Activated naive CD4-positive, alpha-beta T cell treated with anti-CD3 and anti-CD28 coated beads, Interleukin-2, amount 10 ng/mL, durations not matched to agents 7 days and 5 days (primary cell): ENCODE results near the gene GPR62.
"Not testable (repeated sequence)": the region's sequence is repeated elsewhere in the genome, so short reads cannot be mapped to it uniquely, and the experiment has no call there.

ENCODE experiments used
- CTCF ChIA-PET: fragments of 350-600 bp; sonication (Branson Sonifier 250); formaldehyde crosslinking; loops from one replicate; lab custom pipeline; 2021; ENCODE audit warnings: antibody characterized with exemption; lab: Charles Lee
- DNase-seq: peaks from one replicate; pipeline ENCODE4 v3.0.0-alpha.2; 2020
- H3K27ac Mint-ChIP-seq: one replicate; pipeline ENCODE4 v1.8.0; 2021; ENCODE audit warnings: mild to moderate bottlenecking, moderate library complexity, mixed read lengths
- H3K27me3 Mint-ChIP-seq: one replicate; pipeline ENCODE4 v1.8.0; 2021; ENCODE audit warnings: mild to moderate bottlenecking, mixed read lengths
- H3K36me3 Mint-ChIP-seq: one replicate; pipeline ENCODE4 v1.8.0; 2021; ENCODE audit warnings: mixed read lengths
- H3K4me1 Mint-ChIP-seq: one replicate; pipeline ENCODE4 v1.8.0; 2021; ENCODE audit warnings: mixed read lengths
- H3K4me3 Mint-ChIP-seq: one replicate; pipeline ENCODE4 v1.8.0; 2021; ENCODE audit warnings: mild to moderate bottlenecking, moderate library complexity, mixed read lengths
- H3K9me3 Mint-ChIP-seq: one replicate; pipeline ENCODE4 v1.8.0; 2021; ENCODE audit warnings: mixed read lengths

The GPR62 gene

GRCh38 chr3:51993657-51994056, 38.5 kb downstream of the GPR62 start:
- H3K4me3 Mint-ChIP-seq, result peak overlapping the region; percentile 100
- H3K36me3 Mint-ChIP-seq, result peaks cover 44% of the 10 kb centered on the region
- H3K27me3 Mint-ChIP-seq, result peaks cover 22% of the 10 kb centered on the region
- DNase-seq, H3K27ac Mint-ChIP-seq, H3K9me3 Mint-ChIP-seq, CTCF ChIA-PET: not testable (repeated sequence)
- H3K4me1 Mint-ChIP-seq, result peaks cover 44% of the 10 kb centered on the region

- Mint-ChIP-seq H3K36me3 (peaks cover 44% of the 10 kb centered on the region), H3K27ac (peak overlapping the region; percentile 99), H3K27me3 (peaks cover 27% of the 10 kb centered on the region), H3K4me3 (peak overlapping the region; percentile 100), H3K9me3 (no peaks in the 10 kb centered on the region), H3K4me1 (peaks cover 44% of the 10 kb centered on the region)
- CTCF ChIA-PET, result interaction anchor here (0.8 to 2.0 kb wide), 3 partner anchors 11 to 151 kb away, joined by 3 to 8 read pairs (median 3); partner anchors contain the start of genes ACY1 and PARP3
- DNase-seq, result no peak
Observed at GRCh38 chr3:51994530-51994929, 39.3 kb downstream of the GPR62 start.

GRCh38 chr3:51995346-51996163, 40.4 kb downstream of the GPR62 start, which contains the start of gene RPL29:
Gene RPL29 (minus strand): TSS chr3:51995895. CDS start chr3:51995461, 434 bp downstream.
- H3K4me3 Mint-ChIP-seq, result peak within 1 kb of the TSS; percentile 100
- CTCF ChIA-PET, result interaction anchor here (0.8 to 2.0 kb wide), 8 partner anchors 13 to 225 kb away, joined by 3 to 8 read pairs (median 3); partner anchors contain the start of genes ABHD14B and PARP3
- peak; percentile 95 for DNase-seq
- peaks cover 44% of the 10 kb centered on the region for H3K4me1 Mint-ChIP-seq
- H3K27me3 Mint-ChIP-seq, result peaks cover 34% of the 10 kb centered on the region
- peak within 1 kb of the TSS; percentile 99 for H3K27ac Mint-ChIP-seq
- H3K9me3 Mint-ChIP-seq, result no peaks in the 10 kb centered on the region
- peaks cover 44% of the 10 kb centered on the region for H3K36me3 Mint-ChIP-seq

GRCh38 chr3:51997172-51997571, 42.0 kb downstream of the GPR62 start:
- no peak for DNase-seq
- CTCF ChIA-PET, result no interaction called here
- H3K4me1 Mint-ChIP-seq, result peaks cover 46% of the 10 kb centered on the region
- peaks cover 37% of the 10 kb centered on the region for H3K36me3 Mint-ChIP-seq
- H3K9me3 Mint-ChIP-seq, result no peaks in the 10 kb centered on the region
- H3K27ac Mint-ChIP-seq, result no peak overlapping the region
- peaks cover 44% of the 10 kb centered on the region for H3K27me3 Mint-ChIP-seq
- H3K4me3 Mint-ChIP-seq, result no peak overlapping the region

- Mint-ChIP-seq H3K4me1 (peaks cover 37% of the 10 kb centered on the region), H3K27ac (no peak overlapping the region), H3K4me3 (no peak overlapping the region), H3K9me3 (no peaks in the 10 kb centered on the region), H3K36me3 (peaks cover 28% of the 10 kb centered on the region), H3K27me3 (peaks cover 53% of the 10 kb centered on the region)
- CTCF ChIA-PET, result interaction anchor here (0.7 to 1.2 kb wide), 2 partner anchors 56 to 149 kb away, joined by 3 to 4 read pairs; no protein-coding TSS in a partner anchor
- no peak for DNase-seq
Observed at GRCh38 chr3:51997935-51998596, 42.9 kb downstream of the GPR62 start.

GRCh38 chr3:51998774-51999173, 43.6 kb downstream of the GPR62 start:
- Mint-ChIP-seq H3K36me3 (peaks cover 22% of the 10 kb centered on the region), H3K27ac (no peak overlapping the region), H3K4me3 (no peak overlapping the region), H3K4me1 (peaks cover 33% of the 10 kb centered on the region), H3K9me3 (no peaks in the 10 kb centered on the region), H3K27me3 (peaks cover 60% of the 10 kb centered on the region)
- CTCF ChIA-PET, result interaction anchor here (1.2 kb wide), 2 partner anchors 54 to 55 kb away, joined by 3 to 4 read pairs; no protein-coding TSS in a partner anchor
- DNase-seq, result no peak

- Mint-ChIP-seq H3K36me3 (peaks cover 11% of the 10 kb centered on the region), H3K27me3 (peaks cover 64% of the 10 kb centered on the region), H3K4me1 (peaks cover 22% of the 10 kb centered on the region), H3K27ac (no peak overlapping the region), H3K4me3 (no peak overlapping the region), H3K9me3 (no peaks in the 10 kb centered on the region)
- CTCF ChIA-PET, result interaction anchor here (2.5 to 8.7 kb wide), 5 partner anchors 15 to 145 kb away, joined by 5 to 135 read pairs (median 62); no protein-coding TSS in a partner anchor
- no peak for DNase-seq
Observed at GRCh38 chr3:51999846-52000245, 44.7 kb downstream of the GPR62 start.

- DNase-seq, result peak; percentile 92
- Mint-ChIP-seq H3K27me3 (peaks cover 72% of the 10 kb centered on the region), H3K9me3 (no peaks in the 10 kb centered on the region), H3K4me3 (no peak overlapping the region), H3K36me3 (no peaks in the 10 kb centered on the region), H3K27ac (no peak overlapping the region), H3K4me1 (peaks cover 25% of the 10 kb centered on the region)
- CTCF ChIA-PET, result interaction anchor here (0.6 to 8.7 kb wide), 38 partner anchors 9 to 411 kb away, joined by 3 to 135 read pairs (median 3); partner anchors contain the start of genes ABHD14A and DUSP7
Observed at GRCh38 chr3:52001443-52001974, 46.3 kb downstream of the GPR62 start.

GRCh38 chr3:52002748-52003147, 47.6 kb downstream of the GPR62 start:
- H3K27me3 Mint-ChIP-seq, result peaks cover 67% of the 10 kb centered on the region
- H3K9me3 Mint-ChIP-seq, result no peaks in the 10 kb centered on the region
- peaks cover 20% of the 10 kb centered on the region for H3K4me1 Mint-ChIP-seq
- H3K36me3 Mint-ChIP-seq, result no peaks in the 10 kb centered on the region
- H3K4me3 Mint-ChIP-seq, result no peak overlapping the region
- DNase-seq, result no peak
- CTCF ChIA-PET, result interaction anchor here (0.7 to 8.7 kb wide), 13 partner anchors 50 to 410 kb away, joined by 3 to 135 read pairs (median 6); partner anchors contain the start of gene DUSP7
- no peak overlapping the region for H3K27ac Mint-ChIP-seq

- Mint-ChIP-seq H3K4me1 (peaks cover 20% of the 10 kb centered on the region), H3K9me3 (no peaks in the 10 kb centered on the region), H3K36me3 (no peaks in the 10 kb centered on the region), H3K27ac (no peak overlapping the region), H3K4me3 (no peak overlapping the region), H3K27me3 (peaks cover 55% of the 10 kb centered on the region)
- CTCF ChIA-PET, result interaction anchor here (0.8 to 8.7 kb wide), 8 partner anchors 37 to 335 kb away, joined by 3 to 135 read pairs (median 4); partner anchors contain the start of genes PARP3 and RRP9
- no peak for DNase-seq
Observed at GRCh38 chr3:52004163-52004787, 49.1 kb downstream of the GPR62 start.

- DNase-seq, result no peak
- no peak overlapping the region for H3K4me3 Mint-ChIP-seq
- CTCF ChIA-PET, result interaction anchor here (1.0 to 8.7 kb wide), 4 partner anchors 31 to 140 kb away, joined by 4 to 135 read pairs (median 86); partner anchors contain the start of gene ABHD14B
- H3K9me3 Mint-ChIP-seq, result no peaks in the 10 kb centered on the region
- no peak overlapping the region for H3K27ac Mint-ChIP-seq
- no peaks in the 10 kb centered on the region for H3K36me3 Mint-ChIP-seq
- H3K27me3 Mint-ChIP-seq, result peaks cover 50% of the 10 kb centered on the region
- H3K4me1 Mint-ChIP-seq, result peaks cover 20% of the 10 kb centered on the region
Observed at GRCh38 chr3:52004906-52005395, 49.8 kb downstream of the GPR62 start.

- H3K36me3 Mint-ChIP-seq, result no peaks in the 10 kb centered on the region
- DNase-seq, result no peak
- H3K4me3 Mint-ChIP-seq, result no peak overlapping the region
- no peak overlapping the region for H3K27ac Mint-ChIP-seq
- peaks cover 20% of the 10 kb centered on the region for H3K4me1 Mint-ChIP-seq
- H3K27me3 Mint-ChIP-seq, result peaks cover 47% of the 10 kb centered on the region
- CTCF ChIA-PET, result interaction anchor here (1.0 to 8.7 kb wide), 4 partner anchors 32 to 140 kb away, joined by 4 to 135 read pairs (median 86); partner anchors contain the start of gene ABHD14B
- no peaks in the 10 kb centered on the region for H3K9me3 Mint-ChIP-seq
Observed at GRCh38 chr3:52005571-52005986, 50.4 kb downstream of the GPR62 start.
